Naive B cell (primary cell): Measurements from ENCODE around the gene PUS10. TPM values are rescaled to one million over a fixed set of nuclear protein-coding genes. Genes with fewer than 3 reads are reported as not detected.
"Not testable (repeated sequence)": the region's sequence is repeated elsewhere in the genome, so short reads cannot be mapped to it uniquely, and the experiment has no call there.

Source experiments
- ATAC-seq, 2 donors: fragments of 150-1000 bp; cut with Tn5 transposase; 2 replicates each; pipeline ENCODE4 v1.10.0; 2021; ENCODE audit warnings: low read depth in 2 of 2, mild to moderate bottlenecking in 2 of 2, moderate library complexity in 2 of 2
- DNase-seq: peaks from one replicate; pipeline ENCODE4 v3.0.0; 2022
- H3K27ac Mint-ChIP-seq, 6 donors: one replicate each; pipeline ENCODE4 v1.8.0; 2020 to 2022; ENCODE audit warnings: mild to moderate bottlenecking in 6 of 6, mixed read lengths in 6 of 6, moderate library complexity in 5 of 6, inconsistent platforms in 2 of 6
- H3K27me3 Mint-ChIP-seq, 3 donors: one replicate each; pipeline ENCODE4 v1.8.0; 2021 to 2022; ENCODE audit warnings: mixed read lengths in 3 of 3, mild to moderate bottlenecking in 1 of 3
- H3K36me3 Mint-ChIP-seq, 2 donors: one replicate each; pipeline ENCODE4 v1.8.0; 2020 to 2022; ENCODE audit warnings: mixed read lengths in 2 of 2, inconsistent platforms in 1 of 2, mild to moderate bottlenecking in 1 of 2
- H3K4me1 Mint-ChIP-seq, 3 donors: one replicate each; pipeline ENCODE4 v1.8.0; 2020 to 2022; ENCODE audit warnings: mixed read lengths in 3 of 3, inconsistent platforms in 1 of 3, mild to moderate bottlenecking in 1 of 3, moderate library complexity in 1 of 3
- H3K4me3 Mint-ChIP-seq, 8 donors: one replicate each; pipeline ENCODE4 v1.8.0; 2020 to 2022; ENCODE audit warnings: mild to moderate bottlenecking in 8 of 8, mixed read lengths in 8 of 8, moderate library complexity in 8 of 8, inconsistent platforms in 2 of 8
- H3K9me3 Mint-ChIP-seq, 7 donors: one replicate each; pipeline ENCODE4 v1.8.0; 2020 to 2022; ENCODE audit warnings: mixed read lengths in 7 of 7, mild to moderate bottlenecking in 5 of 7, inconsistent platforms in 2 of 7, moderate library complexity in 1 of 7
- polyA plus RNA-seq, 6 donors: library from polyadenylated mRNA; unstranded; fragments of 300-500 nt; fragmentation: Illumina TruSeq; gene quantifications; one replicate each; pipeline ENCODE4 v1.2.3, GENCODE V29; 2021; ENCODE audit warnings: low read depth in 6 of 6

The PUS10 gene
- polyA plus RNA-seq, 6 donors from 2014 or later, result 3.4 to 8.6 (median 4.8) TPM

- peak overlapping the region in 4 of 6 donors; percentile 36 to 82 (median 53) for H3K27ac Mint-ChIP-seq
- DNase-seq (no peak), ATAC-seq (no peak)
- H3K36me3 Mint-ChIP-seq, result peaks cover 25 to 41% of the 10 kb centered on the region in 2 donors
- no peak overlapping the region for H3K4me3 Mint-ChIP-seq
- no peaks in the 10 kb centered on the region for H3K27me3 Mint-ChIP-seq
- peaks cover 30 to 43% (median 35%) of the 10 kb centered on the region in 3 donors for H3K4me1 Mint-ChIP-seq
- H3K9me3 Mint-ChIP-seq, result peaks cover 0 to 3% (median 0%) of the 10 kb centered on the region in 7 donors
Measured at GRCh38 chr2:60932954-60933353, 85.1 kb downstream of the PUS10 start.

- H3K9me3 Mint-ChIP-seq, H3K4me3 Mint-ChIP-seq, ATAC-seq, H3K27me3 Mint-ChIP-seq, DNase-seq: not testable (repeated sequence)
- H3K27ac Mint-ChIP-seq, result peak overlapping the region in 5 of 6 donors; percentile 37 to 74 (median 64)
- peaks cover 31 to 45% (median 41%) of the 10 kb centered on the region in 3 donors for H3K4me1 Mint-ChIP-seq
- H3K36me3 Mint-ChIP-seq, result peaks cover 32 to 33% of the 10 kb centered on the region in 2 donors
Measured at GRCh38 chr2:60932061-60932460, 86.0 kb downstream of the PUS10 start.

GRCh38 chr2:60926741-60927552, 91.1 kb downstream of the PUS10 start:
- peak overlapping the region; percentile 52 to 97 (median 82) for H3K27ac Mint-ChIP-seq
- DNase-seq (peak; percentile 21), ATAC-seq (peak; percentile 84 to 94)
- peak overlapping the region in 3 of 8 donors; percentile 12 to 36 (median 13) for H3K4me3 Mint-ChIP-seq
- H3K4me1 Mint-ChIP-seq, result peaks cover 28 to 29% (median 29%) of the 10 kb centered on the region in 3 donors
- H3K36me3 Mint-ChIP-seq, result peaks cover 36 to 37% of the 10 kb centered on the region in 2 donors
- H3K9me3 Mint-ChIP-seq, result no peaks in the 10 kb centered on the region
- no peaks in the 10 kb centered on the region for H3K27me3 Mint-ChIP-seq

- DNase-seq, result no peak
- no peaks in the 10 kb centered on the region for H3K27me3 Mint-ChIP-seq
- H3K27ac Mint-ChIP-seq, result peak overlapping the region; percentile 52 to 97 (median 80)
- no peaks in the 10 kb centered on the region for H3K9me3 Mint-ChIP-seq
- no peak for ATAC-seq
- H3K4me3 Mint-ChIP-seq, result peak overlapping the region in 1 of 8 donors; percentile 36
- peaks cover 34 to 36% of the 10 kb centered on the region in 2 donors for H3K36me3 Mint-ChIP-seq
- peaks cover 28 to 29% (median 29%) of the 10 kb centered on the region in 3 donors for H3K4me1 Mint-ChIP-seq
Measured at GRCh38 chr2:60925994-60926740, 91.9 kb downstream of the PUS10 start.

GRCh38 chr2:60907329-60907728, 110.7 kb downstream of the PUS10 start:
- no peaks in the 10 kb centered on the region for H3K9me3 Mint-ChIP-seq
- no peak overlapping the region for H3K4me3 Mint-ChIP-seq
- peak overlapping the region in 3 of 6 donors; percentile 42 to 65 (median 61) for H3K27ac Mint-ChIP-seq
- no peaks in the 10 kb centered on the region for H3K27me3 Mint-ChIP-seq
- peaks cover 7 to 13% (median 10%) of the 10 kb centered on the region in 3 donors for H3K4me1 Mint-ChIP-seq
- DNase-seq, result no peak
- peak in 1 of 2 donors; percentile 16 for ATAC-seq
- H3K36me3 Mint-ChIP-seq, result peaks cover 11 to 15% of the 10 kb centered on the region in 2 donors

GRCh38 chr2:60906395-60906794, 111.7 kb downstream of the PUS10 start:
- Mint-ChIP-seq H3K36me3 (peaks cover 11 to 15% of the 10 kb centered on the region in 2 donors), H3K27me3 (no peaks in the 10 kb centered on the region), H3K9me3 (no peaks in the 10 kb centered on the region), H3K4me1 (peaks cover 4 to 13% (median 10%) of the 10 kb centered on the region in 3 donors), H3K4me3 (peak overlapping the region in 1 of 8 donors; percentile 24), H3K27ac (peak overlapping the region in 4 of 6 donors; percentile 26 to 64 (median 40))
- ATAC-seq (peak; percentile 16 to 27), DNase-seq (no peak)

GRCh38 chr2:60905867-60906266, 112.2 kb downstream of the PUS10 start:
- peaks cover 4 to 11% (median 10%) of the 10 kb centered on the region in 3 donors for H3K4me1 Mint-ChIP-seq
- not testable (repeated sequence) for H3K4me3 Mint-ChIP-seq, DNase-seq, H3K9me3 Mint-ChIP-seq, H3K27me3 Mint-ChIP-seq
- peak; percentile 16 to 26 for ATAC-seq
- H3K36me3 Mint-ChIP-seq, result peaks cover 11 to 15% of the 10 kb centered on the region in 2 donors
- H3K27ac Mint-ChIP-seq, result peak overlapping the region in 5 of 6 donors; percentile 26 to 82 (median 45)

GRCh38 chr2:60901296-60901695, 116.8 kb downstream of the PUS10 start:
- peak overlapping the region in 3 of 6 donors; percentile 6 to 79 (median 70) for H3K27ac Mint-ChIP-seq

GRCh38 chr2:60899892-60900249, 118.2 kb downstream of the PUS10 start:
- no peaks in the 10 kb centered on the region for H3K27me3 Mint-ChIP-seq
- H3K27ac Mint-ChIP-seq, result peak overlapping the region; percentile 70 to 89 (median 80)
- ATAC-seq (peak; percentile 9 to 21), DNase-seq (no peak)
- peaks cover 18 to 21% of the 10 kb centered on the region in 2 donors for H3K36me3 Mint-ChIP-seq
- no peaks in the 10 kb centered on the region for H3K9me3 Mint-ChIP-seq
- peak overlapping the region in 2 of 8 donors; percentile 24 to 81 for H3K4me3 Mint-ChIP-seq
- H3K4me1 Mint-ChIP-seq, result peaks cover 21 to 35% (median 26%) of the 10 kb centered on the region in 3 donors

More at GRCh38 chr2:60901296-60901695, 116.8 kb downstream of the PUS10 start:
- peak overlapping the region in 1 of 8 donors; percentile 25 for H3K4me3 Mint-ChIP-seq
- not testable (repeated sequence) for DNase-seq, H3K27me3 Mint-ChIP-seq, H3K9me3 Mint-ChIP-seq, ATAC-seq
- peaks cover 22 to 29% of the 10 kb centered on the region in 2 donors for H3K36me3 Mint-ChIP-seq
- H3K4me1 Mint-ChIP-seq, result peaks cover 26 to 39% (median 31%) of the 10 kb centered on the region in 3 donors

- ATAC-seq, result peak; percentile 64 to 73
- Mint-ChIP-seq H3K4me3 (peak overlapping the region in 4 of 8 donors; percentile 24 to 81 (median 56)), H3K36me3 (peaks cover 21 to 22% of the 10 kb centered on the region in 2 donors)
Measured at GRCh38 chr2:60899230-60899891, 118.7 kb downstream of the PUS10 start.

GRCh38 chr2:60898567-60898966, 119.5 kb downstream of the PUS10 start:
- H3K27ac Mint-ChIP-seq, result peak overlapping the region in 2 of 6 donors; percentile 70 to 86
- DNase-seq (no peak), ATAC-seq (no peak)
- H3K4me3 Mint-ChIP-seq, result peak overlapping the region in 1 of 8 donors; percentile 17
- H3K27me3 Mint-ChIP-seq, result no peaks in the 10 kb centered on the region
- no peaks in the 10 kb centered on the region for H3K9me3 Mint-ChIP-seq
- H3K36me3 Mint-ChIP-seq, result peaks cover 26 to 30% of the 10 kb centered on the region in 2 donors
- peaks cover 23 to 37% (median 29%) of the 10 kb centered on the region in 3 donors for H3K4me1 Mint-ChIP-seq

More at GRCh38 chr2:60899230-60899891, 118.7 kb downstream of the PUS10 start:
- peak overlapping the region; percentile 70 to 89 (median 80) for H3K27ac Mint-ChIP-seq
- DNase-seq, result no peak
- H3K4me1 Mint-ChIP-seq, result peaks cover 21 to 35% (median 26%) of the 10 kb centered on the region in 3 donors
- H3K27me3 Mint-ChIP-seq, result no peaks in the 10 kb centered on the region
- H3K9me3 Mint-ChIP-seq, result no peaks in the 10 kb centered on the region
